Right lobe of liver (tissue), 4 donors: ENCODE results near the gene GPR180.
"Not testable (repeated sequence)": the region's sequence is repeated elsewhere in the genome, so short reads cannot be mapped to it uniquely, and the experiment has no call there.

Experiments
- CTCF ChIP-seq, 4 donors: fragments of 200-600 bp in 3 of 4; fragments of 450-650 bp in 1 of 4; IDR thresholded peaks; one replicate each; pipeline versions ENCODE4 v1.5.1 to v1.8.0; 2016 to 2022; ENCODE audit warnings: antibody characterized with exemption in 4 of 4, mild to moderate bottlenecking in 2 of 4
- POLR2A ChIP-seq: fragments of 450-650 bp; IDR thresholded peaks from one replicate; pipeline ENCODE4 v1.6.1; 2017; ENCODE audit warnings: antibody characterized with exemption, mild to moderate bottlenecking
- donor health status: DM: no; HTN: no; CAD: no.
- donor health status: DM: no; HTN: no; CAD: no.
- donor health status: DM: no; HTN: yes; CAD: no.

- TF ChIP-seq CTCF (IDR thresholded peaks at IDR 0.05); POLR2A: not testable (repeated sequence)
Measured at GRCh38 chr13:94636096-94636495, 34.4 kb downstream of the GPR180 start.
